Hypothalamus (tissue), 51 donors: Measurements from ENCODE around the gene STAMBPL1.
A peak's percentile ranks its signal among the peaks of the same experiment; 100 is the strongest.

Experiments
- DNase-seq, 51 donors: peaks; one replicate each; lab custom pipeline; 2025; lab: John Stamatoyannopoulos, UW

STAMBPL1 gene

DNA sequence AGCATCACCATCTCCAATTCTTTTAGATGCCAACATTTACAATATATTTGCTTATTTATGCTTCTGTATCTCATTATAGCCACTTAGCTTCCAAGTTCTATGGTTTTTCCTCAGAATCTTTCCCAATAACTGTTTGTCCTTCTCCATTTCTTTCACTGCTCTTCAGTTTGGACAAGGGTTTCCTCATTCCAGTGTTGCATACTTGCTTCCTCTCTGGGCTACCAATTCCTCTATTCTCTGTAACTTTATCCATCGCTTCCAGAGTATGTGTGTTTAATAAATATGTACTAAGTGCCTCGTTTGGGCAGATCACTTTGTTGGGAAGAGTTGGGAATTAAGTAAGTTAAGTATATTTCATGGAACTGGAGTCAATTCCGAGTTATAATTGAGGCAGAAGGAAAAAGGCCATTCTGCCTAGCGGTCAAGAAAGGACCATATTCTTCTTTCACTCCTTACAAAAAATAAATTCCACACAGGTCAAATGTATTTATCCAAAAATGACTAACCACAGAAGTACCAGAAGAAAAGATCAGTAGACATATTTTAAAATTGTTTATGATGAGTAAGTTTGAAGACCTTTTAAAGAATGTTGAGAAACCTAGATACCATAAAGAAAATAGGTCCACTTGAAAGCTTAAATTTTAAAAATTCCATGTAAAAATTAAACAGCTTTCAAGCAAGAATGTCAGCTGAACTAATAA, 10.8 kb downstream of the STAMBPL1 start:
- no peak for DNase-seq

DNA sequence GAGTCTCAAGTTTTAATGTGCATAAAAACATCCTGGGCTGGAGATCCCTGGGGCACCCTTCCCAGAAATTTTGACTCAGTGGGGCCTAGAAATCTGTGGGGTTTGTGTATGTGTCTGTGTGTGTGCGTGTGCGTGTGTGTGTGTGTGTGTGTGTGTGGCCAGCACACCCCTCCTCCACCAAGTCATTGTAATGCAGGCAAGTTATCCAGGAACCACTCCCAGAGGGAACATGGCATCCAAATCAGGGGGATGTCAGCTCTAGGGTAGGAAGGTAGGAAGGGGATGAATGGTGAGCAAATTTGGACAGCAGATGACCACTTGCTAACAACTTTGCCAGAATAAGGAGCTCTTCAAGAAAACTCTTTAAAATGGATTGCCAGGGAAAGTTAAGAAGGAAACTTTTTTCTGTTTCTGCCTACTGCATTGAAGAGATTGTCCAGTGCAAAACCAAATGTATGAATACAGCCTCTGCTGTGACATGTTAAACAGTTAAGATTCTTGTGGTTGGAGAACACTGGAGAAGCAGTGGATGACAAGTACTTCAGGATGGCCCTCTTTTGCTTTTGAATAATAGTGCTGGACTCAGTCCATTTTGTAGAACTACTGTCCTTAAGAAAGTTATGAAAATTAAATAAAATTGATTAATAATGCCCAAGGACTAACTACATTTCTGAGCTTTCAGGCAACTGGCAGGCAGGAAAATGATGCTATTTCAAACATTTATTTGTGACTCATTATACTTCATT, 12.3 kb downstream of the STAMBPL1 start:
- no peak for DNase-seq

DNA sequence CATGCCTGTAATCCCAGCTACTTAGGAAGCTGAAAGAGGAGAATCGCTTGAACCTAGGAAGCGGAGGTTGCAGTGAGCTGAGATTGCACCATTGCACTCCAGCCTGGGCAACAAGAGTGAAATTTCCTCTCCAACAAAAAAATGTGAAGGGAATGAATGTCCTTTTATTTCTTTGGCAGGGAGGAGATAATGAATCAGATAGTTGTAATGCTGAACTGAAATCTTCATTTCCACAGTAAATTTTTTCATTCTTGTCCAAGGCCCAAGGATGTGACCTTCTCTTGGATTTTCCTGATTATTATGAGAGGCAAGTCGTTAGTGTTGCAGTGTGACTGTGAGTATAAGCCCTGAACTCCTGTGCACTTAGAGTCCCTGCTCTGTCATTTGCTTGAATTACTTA, 13.6 kb downstream of the STAMBPL1 start:
- no peak for DNase-seq

DNA sequence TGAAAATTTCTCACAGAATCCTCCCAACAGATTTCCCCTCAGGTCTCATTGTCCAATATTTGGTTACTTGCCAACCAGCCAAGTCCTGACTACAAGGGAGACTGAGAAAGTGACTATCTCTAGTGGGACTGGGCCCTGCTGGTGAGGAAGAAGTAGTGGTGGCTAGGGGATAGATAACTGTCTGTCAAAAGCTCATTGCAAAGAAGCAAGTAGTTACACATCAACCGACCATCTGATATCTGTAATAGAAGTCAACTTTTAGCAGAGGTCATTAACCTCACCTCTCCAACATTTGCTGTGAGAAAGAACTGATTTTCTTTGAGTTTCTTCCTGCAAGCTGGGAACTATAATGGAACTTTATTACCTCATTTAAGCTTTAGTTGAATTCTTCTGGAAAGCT, 15.2 kb downstream of the STAMBPL1 start:
- DNase-seq = no peak

DNA sequence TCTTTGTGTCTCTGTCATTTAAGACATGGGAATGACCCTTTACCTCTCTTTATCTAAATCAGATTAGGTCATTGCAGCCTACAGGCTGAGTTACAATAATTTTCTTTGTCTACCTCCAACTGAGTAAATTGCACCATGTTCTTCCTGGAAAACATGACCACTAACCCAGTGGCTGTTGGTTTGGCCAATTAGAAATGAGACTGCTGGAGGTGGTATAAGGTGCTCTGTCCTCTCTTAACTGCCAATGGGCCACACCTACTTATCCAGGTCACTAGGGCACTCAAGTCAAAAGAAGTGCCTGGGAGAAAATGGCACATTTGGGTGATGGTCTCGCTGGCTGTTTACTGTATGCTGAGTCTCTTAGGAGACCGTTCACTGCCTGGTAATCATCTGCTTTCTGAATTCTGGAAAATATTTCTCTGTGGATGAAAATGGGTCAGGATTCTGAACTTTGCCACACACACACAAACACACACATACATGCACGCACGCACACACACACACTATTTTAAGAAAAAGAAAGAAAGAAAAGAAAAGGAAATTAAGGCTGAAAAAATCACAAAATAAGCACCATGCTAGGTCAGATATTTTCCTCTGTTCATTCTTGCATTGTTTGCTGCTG, 16.4 kb downstream of the STAMBPL1 start:
- no peak for DNase-seq

DNA sequence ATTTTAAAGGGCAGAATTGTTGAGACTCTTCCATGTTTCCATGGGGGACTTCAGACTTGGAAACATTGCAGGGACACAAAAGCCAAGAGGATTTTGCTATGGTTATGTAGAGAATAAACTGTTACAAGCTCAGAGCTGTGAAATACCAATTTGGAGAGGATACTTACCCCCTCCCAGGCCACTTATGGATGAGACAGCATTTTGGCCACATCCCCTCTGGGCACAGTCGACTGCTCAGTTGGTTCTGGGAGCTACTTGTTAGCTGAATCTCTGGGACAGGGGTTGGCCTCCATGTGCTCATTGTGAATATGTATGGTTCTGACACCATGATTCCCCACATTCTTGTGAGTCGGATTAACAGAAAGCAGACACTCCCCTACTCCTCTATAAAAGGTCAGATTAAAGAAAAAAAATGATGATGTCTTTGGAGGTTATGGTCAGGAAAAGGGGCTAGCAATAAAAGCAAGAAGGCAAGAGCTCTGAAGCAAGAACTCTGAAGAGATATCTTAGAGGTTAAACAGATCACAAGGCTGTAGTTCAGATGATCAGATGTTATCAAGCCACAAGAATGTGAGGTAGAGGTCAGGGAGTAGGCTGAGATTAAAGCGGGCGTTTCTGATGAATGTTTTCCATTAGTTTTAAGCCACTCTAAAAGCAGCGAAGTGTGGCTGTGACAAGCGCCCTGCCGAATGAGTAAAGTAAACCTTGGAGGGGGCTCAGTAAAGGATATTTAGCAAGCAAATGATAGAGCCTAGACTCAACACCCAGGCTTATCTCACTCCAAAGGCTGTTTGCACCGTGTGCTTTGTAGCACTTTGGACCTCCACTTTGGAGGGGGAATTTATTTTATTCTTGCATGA, 17.2 kb downstream of the STAMBPL1 start:
- DNase-seq = no peak

DNA sequence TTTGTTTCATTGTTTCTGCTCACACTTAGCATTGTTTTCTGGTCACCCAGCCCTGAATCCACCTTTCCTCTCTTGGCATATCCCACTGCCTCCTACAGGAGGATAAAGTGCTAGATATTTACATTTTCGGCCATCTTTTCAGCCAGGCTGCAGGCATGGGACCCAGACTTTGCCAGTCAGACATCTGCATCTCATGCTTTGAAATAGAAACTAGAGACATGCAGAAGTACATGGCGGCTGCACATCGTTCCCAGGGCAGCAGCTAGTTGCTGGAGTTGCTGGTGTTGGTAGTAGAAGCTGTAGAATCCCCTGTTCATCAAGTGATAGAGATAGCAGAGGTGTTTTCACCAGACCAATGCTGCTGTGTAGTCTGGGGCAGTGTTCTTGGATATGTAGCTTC, 18.7 kb downstream of the STAMBPL1 start:
- DNase-seq = peak in 1 of 51 donors; percentile 3

DNA sequence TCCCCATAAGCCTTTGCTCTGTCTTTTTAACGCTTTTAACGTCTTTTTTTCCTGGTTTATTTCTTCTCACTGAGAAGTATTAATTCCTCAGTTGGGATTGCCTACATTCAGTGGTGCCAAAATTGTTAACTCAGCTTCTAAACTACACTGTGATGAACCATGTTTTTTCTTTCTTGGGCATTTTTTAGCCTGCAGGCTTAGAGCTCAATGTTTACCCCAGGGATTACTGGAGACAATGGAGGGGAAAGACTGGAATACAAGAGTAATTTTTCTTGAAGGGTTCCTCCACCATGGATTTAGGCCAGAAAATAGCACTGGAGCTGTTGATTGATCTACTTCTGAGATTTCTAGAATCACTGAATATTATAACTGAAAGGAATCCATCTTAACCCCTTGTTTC, 19.8 kb downstream of the STAMBPL1 start:
- no peak for DNase-seq

DNA sequence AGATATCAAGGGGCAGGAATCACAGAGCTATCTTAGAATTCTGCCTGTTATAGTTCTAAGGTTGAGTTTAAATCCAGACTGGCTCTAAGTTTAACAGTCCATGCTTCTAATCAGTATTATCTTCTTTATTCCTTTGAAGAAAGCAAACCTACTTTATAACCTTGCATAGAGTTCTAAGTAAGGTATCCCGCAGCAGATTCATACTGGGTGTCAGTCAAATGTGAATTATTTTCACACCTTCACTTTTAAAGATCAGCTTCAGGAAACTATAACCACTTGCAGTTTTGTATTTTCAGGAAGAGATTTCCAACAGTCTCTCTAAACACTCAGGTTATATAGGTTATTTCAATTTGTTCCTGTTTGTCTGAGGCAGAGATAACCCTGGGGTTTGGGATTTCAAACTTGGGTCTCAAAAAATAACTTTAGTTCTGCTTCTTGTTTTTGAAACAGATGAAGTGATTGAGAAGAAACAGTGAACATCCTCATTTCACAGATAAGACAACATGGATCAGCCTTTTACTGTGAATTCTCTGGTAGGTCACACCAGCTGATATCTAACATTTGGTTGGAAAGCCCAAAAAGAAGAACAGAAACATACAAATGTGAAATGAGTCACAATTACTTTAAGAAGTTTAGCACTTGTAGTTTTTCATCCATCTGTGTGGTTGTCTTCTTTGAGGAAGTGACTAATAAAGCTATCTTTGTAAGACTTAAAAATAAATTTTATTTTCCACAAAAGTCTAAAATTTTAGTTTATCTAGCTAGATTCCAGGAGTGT, 21.4 kb downstream of the STAMBPL1 start:
- no peak for DNase-seq

DNA sequence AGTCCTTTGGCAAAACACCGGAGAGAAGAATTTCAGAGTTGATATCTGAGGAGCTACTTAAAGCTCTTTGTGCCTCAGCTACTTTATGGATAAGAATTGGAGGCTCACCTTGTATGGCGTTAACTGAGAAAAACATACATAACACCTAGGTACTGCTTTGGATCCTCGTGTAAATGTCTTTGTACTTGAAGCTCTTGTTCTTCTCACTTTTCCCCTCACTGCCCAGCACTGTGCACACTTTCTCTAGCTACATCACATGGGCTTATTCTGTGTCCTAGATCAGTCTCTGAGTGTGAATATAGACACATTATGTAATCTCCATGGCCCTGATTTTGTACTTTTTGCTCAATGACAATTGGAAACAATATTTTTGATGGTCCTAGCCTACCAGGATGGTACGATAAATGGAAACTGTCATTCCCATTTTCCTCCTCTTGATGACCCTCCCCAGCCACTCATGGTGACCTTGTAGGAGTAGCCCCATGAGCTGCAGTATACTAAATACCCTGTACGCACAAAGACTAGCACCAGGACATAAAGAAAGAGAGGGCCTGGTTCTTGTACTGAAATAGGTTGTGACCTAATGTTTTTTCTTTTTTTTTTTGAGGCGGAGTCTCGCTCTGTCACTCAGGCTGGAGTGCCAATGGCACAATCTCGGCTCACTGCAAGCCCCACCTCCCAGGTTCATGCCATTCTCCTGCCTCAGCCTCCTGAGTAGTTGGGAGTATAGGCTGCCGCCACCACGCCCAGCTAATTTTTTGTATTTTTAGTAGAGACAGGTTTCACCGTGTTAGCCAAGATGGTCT, 22.1 kb downstream of the STAMBPL1 start:
- DNase-seq = no peak

DNA sequence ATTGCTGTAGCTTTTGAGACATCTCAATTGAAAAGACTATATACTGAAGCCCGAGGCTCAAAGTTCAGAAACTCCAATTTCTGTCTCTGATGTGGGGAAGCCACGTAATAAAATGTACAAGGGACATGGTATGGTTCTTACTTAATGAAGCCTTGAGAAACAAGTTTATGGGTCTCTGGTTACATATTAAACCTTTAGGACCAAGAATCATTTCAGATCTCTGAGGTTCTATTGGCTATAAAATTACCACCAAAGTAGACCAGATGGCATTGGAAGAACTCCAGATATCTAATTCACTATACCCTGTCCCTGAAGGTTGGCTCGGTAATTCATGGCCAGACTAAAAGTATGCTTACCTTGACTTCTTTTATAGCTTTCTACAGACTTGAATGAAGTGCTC, 23.7 kb downstream of the STAMBPL1 start:
- no peak for DNase-seq

DNA sequence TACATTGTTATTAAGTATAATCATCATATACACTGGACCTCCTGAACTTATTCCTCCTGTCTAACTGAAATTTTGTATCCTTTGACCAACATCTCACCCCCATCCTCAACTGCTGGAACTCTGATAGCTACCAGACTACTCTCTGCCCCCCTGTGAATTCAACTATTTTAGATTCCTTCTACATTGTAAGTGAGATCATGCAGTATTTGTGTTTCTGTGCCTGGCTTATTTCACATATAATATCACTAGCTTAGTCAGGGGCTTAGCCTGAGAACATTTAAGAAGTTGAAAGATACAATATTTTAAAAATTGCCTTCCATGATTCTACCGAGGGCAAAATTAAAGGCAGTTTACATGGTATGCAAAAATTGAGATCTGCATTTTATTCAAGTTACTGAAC, 26.9 kb downstream of the STAMBPL1 start:
- no peak for DNase-seq

DNA sequence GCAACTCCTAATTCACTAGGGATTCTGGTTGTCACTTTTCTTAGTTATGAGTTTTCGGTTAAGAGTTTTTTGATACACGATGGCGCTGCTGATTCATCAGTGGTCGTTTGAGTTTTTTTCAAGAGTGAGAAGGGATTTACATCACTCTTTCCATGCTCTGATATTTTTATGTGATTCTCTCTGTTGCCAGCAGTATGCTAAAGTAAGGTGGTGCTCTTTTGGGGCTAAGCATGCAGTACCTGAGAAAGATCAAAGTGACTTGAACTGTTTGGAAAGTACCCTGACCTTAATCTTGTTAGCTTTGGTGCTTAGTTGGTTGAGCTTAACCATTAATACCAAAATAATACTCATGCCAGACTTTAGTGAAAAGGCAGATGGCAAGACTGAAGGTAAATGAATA, 28.1 kb downstream of the STAMBPL1 start:
- no peak for DNase-seq

DNA sequence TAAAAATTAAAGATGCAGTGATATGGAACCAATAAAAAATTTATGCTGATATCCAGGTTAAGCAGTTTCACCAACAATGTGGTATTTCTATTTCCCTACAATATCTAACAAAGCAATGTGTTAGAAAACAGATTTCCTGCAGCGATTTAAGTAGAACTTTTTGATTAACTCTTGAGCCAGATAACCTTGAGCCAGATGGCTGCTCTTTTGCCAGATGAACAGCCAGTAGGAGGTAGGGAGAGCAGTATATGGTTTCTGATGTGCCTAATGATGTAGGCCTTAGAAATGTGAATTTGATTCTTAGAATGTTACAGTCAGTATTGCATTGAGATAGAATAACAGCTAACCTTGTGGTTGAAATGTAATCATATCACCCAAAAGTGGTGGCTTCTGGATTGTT, 31.1 kb downstream of the STAMBPL1 start:
- no peak for DNase-seq

DNA sequence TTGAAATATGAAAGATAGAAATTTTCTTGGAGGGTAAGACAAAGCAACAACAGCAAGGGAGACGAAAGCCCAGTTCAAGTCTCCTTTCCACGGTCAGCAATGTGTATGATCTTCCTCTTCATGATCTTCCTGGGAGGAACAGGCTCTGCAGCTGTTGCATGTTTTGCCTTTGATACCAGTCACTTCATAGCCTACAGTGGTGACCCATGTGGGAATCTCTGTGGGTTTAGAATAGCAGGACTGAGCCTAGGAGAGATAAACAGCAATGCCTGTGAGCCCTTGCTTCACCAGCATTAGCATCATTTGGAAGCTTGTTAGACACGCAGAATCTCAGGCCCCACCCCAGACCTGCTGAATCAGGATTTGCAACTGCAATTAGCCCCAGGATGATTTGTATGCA, 31.8 kb downstream of the STAMBPL1 start:
- no peak for DNase-seq

DNA sequence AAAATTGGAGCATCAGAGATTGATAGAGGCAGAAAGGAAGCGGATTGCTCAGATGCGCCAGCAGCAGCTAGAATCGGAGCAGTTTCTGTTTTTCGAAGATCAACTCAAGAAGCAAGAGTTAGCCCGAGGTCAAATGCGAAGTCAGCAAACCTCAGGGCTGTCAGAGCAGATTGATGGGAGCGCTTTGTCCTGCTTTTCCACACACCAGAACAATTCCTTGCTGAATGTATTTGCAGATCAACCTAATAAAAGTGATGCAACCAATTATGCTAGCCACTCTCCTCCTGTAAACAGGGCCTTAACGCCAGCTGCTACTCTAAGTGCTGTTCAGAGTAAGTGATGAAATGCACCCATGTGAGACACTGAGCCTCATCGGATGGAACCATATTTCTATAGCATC, 33.1 kb downstream of the STAMBPL1 start:
- no peak for DNase-seq

DNA sequence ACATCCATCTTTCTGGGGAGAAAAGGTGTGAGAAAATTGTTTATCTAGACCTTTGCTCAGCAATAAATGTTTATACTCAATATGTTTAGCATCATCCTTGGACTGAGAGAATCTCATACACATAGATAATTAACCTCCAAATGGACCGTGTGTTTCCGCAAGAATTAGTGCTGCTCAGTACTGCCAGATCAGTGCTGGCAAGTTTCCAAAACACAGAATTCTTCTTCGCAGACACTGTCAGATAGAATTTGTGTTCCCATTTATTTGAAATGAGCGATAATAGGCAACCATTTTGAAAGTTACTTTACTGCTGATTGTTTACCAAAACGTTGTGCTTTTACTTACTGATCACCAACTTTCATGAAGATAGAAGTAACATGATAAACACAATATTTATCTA, 33.7 kb downstream of the STAMBPL1 start:
- no peak for DNase-seq

DNA sequence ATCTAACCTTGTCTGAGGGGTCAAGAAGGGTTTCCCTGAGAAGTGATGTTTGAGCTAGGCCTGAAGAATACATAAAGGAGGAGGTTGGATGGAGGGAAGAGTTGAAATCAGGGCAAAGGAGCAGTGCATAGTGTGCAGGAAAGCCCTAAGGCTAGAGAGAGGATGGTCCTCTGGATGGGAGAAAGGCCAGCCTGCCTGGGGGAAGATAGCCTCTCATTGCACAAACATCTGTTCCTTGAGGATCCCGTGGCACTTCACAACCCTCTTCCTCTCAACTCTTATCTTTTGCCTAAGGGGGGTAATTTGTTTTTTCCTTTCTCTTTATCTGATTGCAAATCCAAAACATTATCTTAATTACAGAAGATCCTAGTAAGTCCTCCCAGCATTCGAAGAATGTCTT, 35.7 kb downstream of the STAMBPL1 start:
- DNase-seq = no peak

DNA sequence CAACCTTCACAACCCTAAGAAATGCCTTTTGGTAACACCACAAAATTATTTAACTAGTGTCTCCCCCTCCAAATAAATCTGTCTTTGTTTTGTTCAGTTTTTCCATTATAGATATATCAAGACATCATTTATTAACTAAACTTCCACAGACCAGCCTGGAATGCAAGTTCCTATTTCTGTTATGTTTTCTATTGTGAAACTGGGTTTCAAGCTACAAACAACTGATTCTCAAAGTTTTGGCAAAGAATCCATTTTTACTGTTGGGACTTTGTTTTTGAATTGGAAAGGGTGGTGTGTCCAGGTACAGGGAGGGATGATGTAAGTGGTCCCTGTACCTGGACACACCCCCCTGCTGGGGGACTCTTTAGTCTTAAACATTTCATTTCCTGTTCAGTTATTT, 36.2 kb downstream of the STAMBPL1 start:
- DNase-seq = no peak

DNA sequence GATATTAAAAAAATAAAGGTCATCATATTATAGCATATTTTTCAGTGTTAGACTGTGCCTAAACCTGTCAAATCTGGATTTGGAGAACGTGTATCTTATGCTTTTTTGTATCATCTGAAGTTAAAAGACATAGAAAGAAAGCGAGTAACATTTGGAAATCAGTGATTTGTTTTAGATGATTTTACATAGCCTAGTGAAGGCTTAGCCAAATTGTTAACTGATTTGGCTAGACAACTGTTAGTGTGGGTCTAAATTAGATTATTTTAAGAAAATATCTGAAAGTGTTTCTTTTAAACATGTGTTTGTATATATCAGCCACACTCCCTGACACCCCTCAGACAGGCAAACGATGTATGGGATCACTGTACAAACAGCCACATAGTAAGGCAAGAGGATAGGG, 36.9 kb downstream of the STAMBPL1 start:
- DNase-seq = no peak
